HG03378 (cell line): ENCODE measurements around the gene THEM4.
A peak's percentile ranks its signal among the peaks of the same experiment; 100 is the strongest.

Source experiments
- ATAC-seq: cut with Tn5 transposase; IDR thresholded peaks from one replicate; pipeline ENCODE4 v1.9.1; 2021; ENCODE audit warnings: mild to moderate bottlenecking, moderate library complexity; ENCODE audit not compliant: unreplicated experiment

The THEM4 gene

GRCh38 chr1:151909167-151910149, at the start of gene THEM4:
THEM4 (minus strand) TSS chr1:151909511; CDS start chr1:151909458, 53 bp downstream.
- peak; percentile 88 for ATAC-seq

GRCh38 chr1:151958959-151959358, 49.6 kb upstream of the THEM4 start:
- ATAC-seq, result no peak

DNA sequence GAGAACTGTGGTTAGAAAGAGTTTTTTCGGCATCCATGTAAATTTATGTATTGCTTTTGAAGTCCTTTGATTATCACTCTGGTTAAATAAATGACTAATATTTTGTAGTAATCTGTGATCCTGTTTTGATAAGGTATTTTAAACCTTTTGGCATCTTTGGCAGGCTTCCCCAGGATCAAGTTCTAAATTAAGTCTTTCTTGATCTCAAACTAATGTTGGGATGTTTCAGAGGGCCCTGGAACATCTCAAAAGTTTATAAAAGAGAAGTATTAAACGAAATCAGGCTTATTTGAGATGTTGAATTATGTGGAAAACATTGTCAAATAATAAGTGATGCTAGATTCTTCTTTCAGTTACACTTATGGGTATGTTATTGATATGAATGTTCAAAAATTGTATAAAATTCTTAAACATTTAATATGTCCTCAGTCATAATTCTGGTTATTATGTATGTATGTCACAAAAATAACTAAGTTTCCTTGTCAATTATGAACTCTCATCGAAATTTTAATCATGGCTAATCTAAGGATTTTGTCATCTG, 47.7 kb upstream of the THEM4 start:
- ATAC-seq, result no peak

- ATAC-seq, result no peak
Observed at GRCh38 chr1:151953409-151954094, 44.2 kb upstream of the THEM4 start.

- no peak for ATAC-seq
Observed at GRCh38 chr1:151952811-151953210, 43.5 kb upstream of the THEM4 start.

DNA sequence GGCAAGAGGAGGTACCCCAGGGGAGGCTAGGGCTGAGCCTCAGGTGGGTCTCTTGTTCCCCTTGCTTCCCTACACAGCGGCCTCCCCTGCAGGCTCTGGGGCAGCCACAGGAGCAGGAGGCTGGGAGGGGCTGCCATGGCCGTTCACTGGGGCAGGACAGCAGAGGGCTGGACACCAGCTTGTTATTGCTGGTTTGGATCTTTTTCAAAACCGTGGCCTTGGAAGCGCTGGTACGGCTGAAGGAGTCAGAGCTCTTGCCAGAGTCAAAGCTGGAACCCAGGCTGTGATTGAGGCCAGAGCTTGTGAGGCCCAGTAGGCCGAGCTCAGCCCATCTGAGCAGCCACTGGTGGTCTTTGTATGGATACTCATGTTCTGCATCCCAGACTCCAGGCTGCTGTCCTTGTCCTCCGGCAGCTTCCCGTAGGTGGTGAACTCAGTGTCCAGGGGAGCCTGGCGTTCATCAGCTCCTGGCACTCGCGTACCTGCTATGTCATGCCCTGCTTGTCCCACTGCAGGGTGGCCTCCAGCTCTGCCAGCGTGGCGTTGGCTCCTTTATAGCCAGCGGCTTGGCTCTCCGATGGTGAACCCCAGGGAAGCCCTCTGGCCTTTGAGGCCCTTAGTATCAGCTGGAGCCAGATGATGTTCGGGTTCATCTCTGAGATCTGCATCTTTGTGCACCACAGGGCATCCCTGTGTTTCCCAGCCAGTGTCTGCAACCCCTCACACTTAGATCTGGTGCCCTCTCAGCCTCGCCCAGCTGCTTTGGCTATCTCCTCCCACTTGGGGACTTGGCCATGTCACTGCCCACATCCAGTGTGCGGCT, 40.3 kb upstream of the THEM4 start:
- no peak for ATAC-seq

- ATAC-seq, result no peak
Observed at GRCh38 chr1:151948506-151948905, 39.2 kb upstream of the THEM4 start.

- no peak for ATAC-seq
Observed at GRCh38 chr1:151947140-151947539, 37.8 kb upstream of the THEM4 start.

GRCh38 chr1:151945725-151946722, 36.7 kb upstream of the THEM4 start:
- no peak for ATAC-seq

GRCh38 chr1:151944857-151945575, 35.7 kb upstream of the THEM4 start:
- ATAC-seq, result no peak

DNA sequence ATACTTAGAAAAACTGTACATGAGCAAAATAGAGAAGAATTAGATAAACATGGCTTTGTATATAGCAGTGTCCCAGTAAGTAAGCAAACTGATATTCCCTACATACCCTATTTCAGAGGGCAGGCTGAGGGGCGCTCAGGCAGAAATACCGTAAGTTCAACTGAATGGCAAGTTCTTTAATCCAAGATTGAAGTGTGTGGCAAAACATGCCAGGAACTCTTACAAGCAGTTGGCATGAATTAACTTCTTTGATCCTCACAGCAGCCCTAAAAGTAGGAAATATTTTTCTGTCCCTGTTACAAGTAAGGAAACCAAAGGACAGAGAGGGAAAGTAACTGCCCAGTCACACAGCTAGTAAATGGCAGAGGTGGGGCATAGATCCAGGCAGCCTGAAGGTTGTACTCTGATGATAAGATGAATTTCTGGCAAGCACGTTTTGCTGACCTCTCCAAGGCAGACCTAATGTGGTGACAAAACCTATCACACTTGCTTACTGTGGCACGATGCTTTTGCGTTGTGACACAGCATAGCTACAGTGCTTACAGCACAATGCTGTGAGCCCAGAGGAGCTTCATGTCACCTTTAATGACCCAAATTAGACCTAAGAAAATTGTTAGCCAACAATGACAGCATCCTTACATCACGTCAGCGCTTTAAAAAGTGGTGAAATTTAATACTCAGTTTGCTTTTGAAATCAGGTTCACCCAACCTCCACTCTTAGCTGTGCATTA, 35.0 kb upstream of the THEM4 start:
- ATAC-seq, result no peak

- ATAC-seq, result no peak
Observed at GRCh38 chr1:151943591-151943990, 34.3 kb upstream of the THEM4 start.

DNA sequence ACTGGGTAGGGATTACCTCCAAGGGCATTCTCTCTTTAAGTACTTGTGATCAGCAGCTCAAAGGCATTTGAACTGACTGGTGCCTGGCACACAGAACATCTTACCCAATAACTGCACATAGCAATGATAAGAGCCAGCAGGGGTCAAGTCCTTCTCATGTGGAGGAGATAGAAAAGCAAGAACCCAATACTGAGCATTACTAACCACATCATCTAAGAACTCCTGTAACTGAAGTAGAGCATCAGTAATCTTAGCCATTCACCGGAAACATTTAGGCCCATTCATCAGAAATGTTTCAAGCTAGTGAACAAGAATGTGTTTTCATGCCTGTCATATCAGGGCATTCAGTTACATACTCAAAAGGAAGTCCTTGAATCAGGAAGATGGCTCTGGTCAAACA, 33.6 kb upstream of the THEM4 start:
- no peak for ATAC-seq

DNA sequence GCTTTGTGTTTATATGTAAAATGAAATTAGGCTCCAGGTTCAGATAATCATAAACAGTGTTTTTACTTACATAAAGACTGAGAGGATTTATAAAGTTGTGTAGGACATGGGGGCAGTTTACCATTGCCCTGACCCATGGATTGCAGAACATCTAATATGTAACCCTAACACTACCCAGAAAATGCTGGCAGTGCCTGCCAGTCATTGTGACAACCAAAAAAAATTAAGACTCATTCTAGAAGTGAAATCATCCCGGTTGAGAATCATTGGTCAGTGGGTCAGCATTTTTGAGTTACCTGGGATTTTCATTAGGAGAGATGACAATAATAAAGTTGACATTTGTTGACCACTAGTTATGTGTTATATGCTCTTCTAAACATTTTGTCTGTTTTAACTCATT, 31.2 kb upstream of the THEM4 start:
- ATAC-seq, result no peak

DNA sequence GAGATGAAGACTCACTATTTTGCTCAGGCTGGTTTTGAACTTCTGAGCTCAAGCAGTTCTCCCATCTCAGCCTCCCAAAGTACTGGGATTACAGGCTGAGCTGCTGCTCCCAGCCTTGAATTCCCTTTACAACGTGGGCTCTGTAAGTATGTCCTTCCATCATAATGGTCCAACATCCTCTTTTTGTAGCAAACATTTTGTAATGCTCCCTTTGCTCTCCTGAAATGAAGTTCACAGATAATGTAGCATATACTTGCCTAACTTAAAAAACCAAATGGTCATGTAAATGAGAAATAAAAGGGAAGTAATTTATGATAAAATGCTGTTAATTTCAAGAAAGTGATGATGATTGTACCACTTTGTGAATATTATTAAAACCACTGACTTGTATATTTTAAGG, 30.5 kb upstream of the THEM4 start:
- no peak for ATAC-seq

DNA sequence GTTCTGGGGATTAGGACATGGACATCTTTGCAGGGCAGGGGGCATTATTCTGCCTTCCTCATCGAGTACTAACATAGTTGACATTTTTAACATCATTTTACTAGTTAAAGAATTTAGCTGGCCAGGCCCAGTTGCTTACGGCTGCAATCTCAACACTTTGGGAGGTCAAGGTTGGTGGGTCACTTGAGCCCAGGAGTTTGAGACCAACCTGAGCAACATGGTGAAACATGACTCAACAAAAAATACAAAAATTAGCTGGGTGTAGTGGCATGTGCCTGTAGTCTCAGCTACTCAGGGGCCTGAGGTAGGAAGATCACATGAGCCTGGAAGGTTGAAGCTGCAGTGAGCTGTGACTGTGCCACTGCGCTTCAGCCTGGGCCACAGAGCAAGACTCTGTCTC, 29.8 kb upstream of the THEM4 start:
- ATAC-seq, result no peak

DNA sequence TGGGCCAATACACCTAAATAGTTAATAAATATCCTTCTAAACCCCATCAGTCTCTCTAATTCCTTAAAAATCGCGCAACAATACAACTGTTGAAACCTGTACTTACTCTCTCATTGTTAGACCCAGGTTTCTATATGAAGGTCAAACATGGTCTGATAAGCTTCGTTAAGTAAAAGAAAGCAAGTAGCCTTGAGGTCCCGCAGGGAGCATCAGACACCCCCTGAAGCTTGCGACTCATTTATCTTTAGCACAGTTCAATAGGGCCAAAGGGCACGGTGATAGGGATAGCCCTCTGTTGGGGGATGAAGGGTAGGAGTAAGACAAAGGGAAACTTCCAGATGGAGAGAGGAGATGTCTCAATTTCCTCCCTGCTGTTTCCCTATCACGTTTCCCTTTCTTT, 27.3 kb upstream of the THEM4 start:
- no peak for ATAC-seq

DNA sequence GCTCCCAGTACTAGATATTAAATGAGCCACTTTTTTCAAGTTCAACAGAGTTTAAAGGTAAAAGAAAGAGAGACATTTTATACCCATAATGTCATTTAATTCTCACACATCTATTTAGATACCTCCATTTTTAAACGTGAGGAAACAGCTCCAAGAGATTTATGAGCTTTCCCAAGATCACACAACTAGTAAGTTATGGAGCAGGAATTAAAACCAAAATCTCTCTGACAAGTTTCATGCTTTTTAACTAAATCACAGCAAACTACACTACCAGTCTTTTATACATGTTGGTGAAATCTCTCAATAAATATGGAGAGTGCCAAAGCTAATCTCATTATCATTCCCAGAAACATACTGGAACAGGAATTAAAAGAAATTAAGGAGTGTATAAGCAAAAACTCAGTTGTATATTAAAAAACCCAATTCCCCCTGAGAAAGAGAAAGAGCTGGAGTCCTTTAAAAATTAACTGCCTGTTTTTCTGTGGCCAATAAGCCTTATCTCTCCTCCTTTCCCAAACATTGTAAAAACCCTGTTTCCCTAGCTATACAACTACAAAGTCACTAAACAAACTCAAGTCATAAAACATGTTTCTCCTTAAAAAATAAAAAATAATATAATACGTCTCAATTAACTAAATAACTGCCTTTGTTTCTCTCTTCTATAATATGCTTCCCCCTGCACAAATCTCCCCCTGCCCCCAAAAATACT, 26.7 kb upstream of the THEM4 start:
- ATAC-seq, result no peak
